AG09309 (cell line): ENCODE results near the gene TNFSF15.
A peak's percentile ranks its signal among the peaks of the same experiment; 100 is the strongest.

Source experiments
- DNase-seq: peaks from one replicate; pipeline ENCODE4 v3.0.0-alpha.2; 2010; ENCODE audit warnings: low read depth
- H3K4me3 ChIP-seq: 2 replicates; pipeline ENCODE4 v1.5.1; 2011; ENCODE audit warnings: mild to moderate bottlenecking, low read depth, low read length, moderate library complexity; ENCODE audit not compliant: control insufficient read depth
- TF ChIP-seq, protein P1 (sequence below): IDR thresholded peaks from 2 replicates; pipeline ENCODE4 v1.5.1; 2011; ENCODE audit warnings: mild to moderate bottlenecking, low read depth, low read length, inconsistent platforms; ENCODE audit not compliant: insufficient read depth, control insufficient read depth; ENCODE audit errors: missing control alignments

Gene TNFSF15

DNA sequence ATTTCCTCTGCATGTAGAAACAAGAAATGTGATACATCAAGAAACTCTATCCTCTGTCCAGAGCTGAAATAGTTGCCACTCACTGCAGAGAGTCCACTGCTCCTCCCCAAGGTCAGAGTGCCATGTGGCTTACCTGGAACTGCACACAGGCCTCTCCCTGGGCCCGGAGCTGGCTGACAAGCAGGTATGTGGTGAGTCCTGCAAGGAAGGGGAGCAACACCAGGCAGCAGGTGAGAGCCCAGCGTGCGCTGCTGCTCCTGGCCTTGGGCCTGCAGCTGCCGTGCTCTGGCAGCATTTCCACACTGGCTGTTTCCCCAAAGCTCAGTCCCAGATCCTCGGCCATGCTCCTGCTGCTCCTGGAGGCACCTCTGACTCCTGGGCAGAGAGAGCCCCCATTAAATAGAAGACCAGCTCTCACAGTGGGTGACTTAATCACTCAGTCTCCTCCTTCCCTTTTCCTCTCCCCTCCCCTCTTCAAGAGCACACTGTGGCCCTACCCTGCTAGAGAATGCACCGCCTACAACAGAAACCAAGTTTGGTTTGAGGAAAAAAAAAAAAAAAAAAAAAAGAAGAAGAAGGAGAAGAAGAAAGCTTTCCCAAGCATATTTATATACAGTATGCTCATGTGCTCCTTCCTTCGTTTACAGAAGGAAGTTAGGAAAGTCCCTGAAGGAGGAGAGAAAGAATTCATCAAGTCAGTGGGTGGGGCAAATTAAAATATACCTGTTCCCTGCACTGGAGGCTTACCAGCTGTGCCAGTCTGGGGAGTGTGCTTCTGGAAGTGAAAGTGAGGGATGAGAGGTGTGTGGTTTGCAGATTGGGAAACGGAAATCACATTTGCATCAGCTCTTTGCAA lies at the start of gene TNFSF15:
TNFSF15 (minus strand) TSS at position 370 of the 856 bp plus-strand sequence; CDS start at position 343, 27 bp downstream.
- H3K4me3 ChIP-seq, result no peak within 1 kb of the TSS
- TF ChIP-seq, protein P1, sequence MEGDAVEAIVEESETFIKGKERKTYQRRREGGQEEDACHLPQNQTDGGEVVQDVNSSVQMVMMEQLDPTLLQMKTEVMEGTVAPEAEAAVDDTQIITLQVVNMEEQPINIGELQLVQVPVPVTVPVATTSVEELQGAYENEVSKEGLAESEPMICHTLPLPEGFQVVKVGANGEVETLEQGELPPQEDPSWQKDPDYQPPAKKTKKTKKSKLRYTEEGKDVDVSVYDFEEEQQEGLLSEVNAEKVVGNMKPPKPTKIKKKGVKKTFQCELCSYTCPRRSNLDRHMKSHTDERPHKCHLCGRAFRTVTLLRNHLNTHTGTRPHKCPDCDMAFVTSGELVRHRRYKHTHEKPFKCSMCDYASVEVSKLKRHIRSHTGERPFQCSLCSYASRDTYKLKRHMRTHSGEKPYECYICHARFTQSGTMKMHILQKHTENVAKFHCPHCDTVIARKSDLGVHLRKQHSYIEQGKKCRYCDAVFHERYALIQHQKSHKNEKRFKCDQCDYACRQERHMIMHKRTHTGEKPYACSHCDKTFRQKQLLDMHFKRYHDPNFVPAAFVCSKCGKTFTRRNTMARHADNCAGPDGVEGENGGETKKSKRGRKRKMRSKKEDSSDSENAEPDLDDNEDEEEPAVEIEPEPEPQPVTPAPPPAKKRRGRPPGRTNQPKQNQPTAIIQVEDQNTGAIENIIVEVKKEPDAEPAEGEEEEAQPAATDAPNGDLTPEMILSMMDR, result no peak
- DNase-seq, result no peak

DNA sequence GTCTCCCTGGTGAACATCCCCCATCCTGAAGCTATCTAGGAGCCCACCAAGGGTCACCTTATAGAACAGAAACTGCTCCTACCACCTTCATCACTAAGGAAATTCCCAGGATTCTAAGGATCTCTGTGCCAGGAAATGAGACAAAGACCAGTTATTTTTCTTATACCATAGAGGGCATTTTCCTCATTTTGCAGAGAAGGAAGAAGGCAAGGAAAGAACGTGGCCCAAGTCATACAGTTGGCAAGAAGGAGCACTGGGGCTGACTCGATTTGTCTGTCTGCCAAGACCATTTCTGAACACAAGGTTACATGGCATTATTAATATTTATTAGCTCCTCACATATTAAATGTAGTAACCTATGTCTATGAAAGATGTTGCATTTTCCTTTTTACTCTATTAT lies 49.6 kb upstream of the TNFSF15 start:
- TF ChIP-seq, protein P1, result no peak
- DNase-seq, result no peak
- no peak overlapping the region for H3K4me3 ChIP-seq

DNA sequence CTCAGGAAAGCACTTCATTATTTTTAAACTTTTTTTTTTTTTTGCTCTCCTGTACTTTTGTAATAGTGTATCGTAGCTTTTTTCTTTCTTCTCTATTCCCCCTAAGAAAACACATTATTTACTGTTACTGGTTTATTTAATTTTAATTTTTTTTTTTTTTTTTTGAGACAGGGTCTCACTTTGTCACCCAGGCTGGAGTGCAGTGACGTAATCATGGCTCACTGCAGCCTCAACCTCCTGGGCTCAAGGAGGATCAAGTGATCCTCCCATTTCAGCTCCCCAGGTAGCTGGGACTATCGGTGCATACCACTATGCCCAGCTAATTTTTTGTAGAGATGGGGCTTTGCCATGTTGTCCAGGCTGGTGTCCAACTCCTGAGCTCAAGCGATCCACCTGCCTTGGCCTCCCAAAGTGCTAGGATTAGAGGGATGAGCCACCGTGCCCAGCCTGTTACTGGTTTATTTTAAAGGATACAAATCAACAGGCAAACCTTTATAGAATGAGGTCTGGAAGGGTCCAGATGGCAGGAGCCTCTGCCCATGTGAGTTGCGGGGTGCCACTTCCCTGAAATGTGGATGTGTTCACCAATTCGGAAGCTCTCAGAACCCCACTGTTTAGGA lies 49.0 kb upstream of the TNFSF15 start:
- TF ChIP-seq, protein P1, result no peak
- DNase-seq, result no peak
- H3K4me3 ChIP-seq, result no peak overlapping the region

DNA sequence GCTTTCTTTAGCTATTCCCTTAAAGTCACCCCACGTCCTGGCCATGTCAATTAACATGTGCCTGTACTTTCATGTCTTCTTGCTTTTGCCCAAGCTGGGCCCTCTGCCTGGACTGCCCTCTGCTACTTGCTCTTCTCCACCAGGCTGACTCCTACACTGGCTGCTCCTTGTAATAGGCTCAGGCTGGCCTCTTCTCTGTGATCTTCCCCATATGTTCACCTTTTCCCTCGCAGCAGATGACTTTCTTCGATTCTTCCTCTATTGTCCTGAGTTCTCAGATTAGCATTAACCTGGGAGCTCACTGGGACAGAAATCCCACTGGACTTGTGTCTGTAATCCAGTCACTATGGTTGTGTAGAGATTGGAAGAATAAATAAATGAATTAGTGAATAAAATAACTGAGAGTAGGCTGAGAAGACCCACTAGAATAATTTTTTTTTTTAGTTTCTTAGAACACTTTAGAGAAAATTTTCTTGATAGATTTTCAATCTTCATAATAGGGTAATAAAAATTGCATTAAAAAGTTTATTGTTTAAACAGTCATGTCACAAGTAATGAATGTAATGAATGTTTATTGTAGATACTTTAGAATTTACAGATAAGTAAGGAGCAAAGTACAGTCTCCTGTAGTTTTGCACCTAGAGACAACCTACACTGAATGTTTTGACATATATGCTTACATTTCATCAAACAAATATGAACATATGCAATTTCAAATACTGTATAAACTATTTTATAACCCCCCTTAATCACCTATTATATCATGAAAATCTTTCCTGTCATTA lies 47.4 kb upstream of the TNFSF15 start:
- no peak for DNase-seq
- no peak overlapping the region for H3K4me3 ChIP-seq
- TF ChIP-seq, protein P1, result no peak

DNA sequence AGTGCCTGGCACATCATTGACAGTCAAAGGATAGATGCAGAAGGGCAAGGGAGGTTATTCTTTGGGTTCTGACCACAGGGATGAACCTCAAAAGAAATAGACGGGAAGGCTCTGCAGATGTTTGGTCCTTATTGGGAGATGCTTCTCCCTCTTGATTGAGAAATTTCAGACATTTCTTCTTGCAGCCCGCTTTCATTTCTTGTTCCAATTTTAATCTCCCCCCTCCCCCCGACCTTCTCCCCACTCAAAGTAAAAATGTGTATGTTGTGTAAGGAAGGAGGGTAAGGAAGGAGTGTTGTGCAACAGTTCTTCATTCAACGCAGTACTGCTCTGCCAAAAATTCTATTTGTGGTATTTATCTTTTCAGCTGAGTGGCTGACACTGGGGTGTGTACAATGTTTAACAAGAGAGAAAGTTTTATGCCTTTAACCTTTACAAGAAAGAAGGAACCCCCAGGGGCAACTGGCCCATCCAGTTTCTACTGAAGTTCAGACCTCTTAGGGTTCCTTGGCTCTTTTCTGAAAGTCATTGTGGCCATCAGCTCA lies 46.3 kb upstream of the TNFSF15 start:
- TF ChIP-seq, protein P1, result no peak
- no peak overlapping the region for H3K4me3 ChIP-seq
- DNase-seq, result peak; percentile 64

DNA sequence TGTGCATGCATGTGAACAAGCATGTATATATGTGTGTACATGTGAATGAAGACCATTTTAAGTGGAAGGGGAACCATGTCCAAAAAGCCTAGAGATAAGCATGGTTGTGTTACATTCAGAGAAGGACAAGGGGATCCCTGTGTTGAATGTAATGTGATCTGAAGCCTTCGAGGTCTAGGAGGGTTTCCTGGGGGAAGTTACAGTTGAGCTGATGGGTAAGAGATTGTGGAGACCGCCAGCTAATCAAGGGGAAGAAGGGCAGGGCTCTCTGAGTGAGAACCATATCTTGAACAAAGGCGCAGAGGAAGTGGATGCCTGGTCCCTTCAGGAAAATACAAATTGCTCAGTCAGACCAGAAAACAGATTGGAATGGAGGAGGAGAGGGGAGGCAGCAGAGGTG lies 45.5 kb upstream of the TNFSF15 start:
- TF ChIP-seq, protein P1, result no peak
- H3K4me3 ChIP-seq, result no peak overlapping the region
- DNase-seq, result no peak
